K562 (cell line): ENCODE results near the gene CUTA. TPM values are rescaled to one million over a fixed set of nuclear protein-coding genes. Genes with fewer than 3 reads are reported as not detected.

Experiments used
- ARID1B ChIP-seq: fragments of 450-650 bp; IDR thresholded peaks from 2 replicates; pipeline ENCODE4 v1.6.1; 2016; ENCODE audit warnings: antibody characterized with exemption, mild to moderate bottlenecking, inconsistent platforms
- BHLHE40 ChIP-seq: IDR thresholded peaks from 2 replicates; pipeline ENCODE4 v1.6.1; 2011; ENCODE audit warnings: low read length, improper control_type of control experiment
- CREB3 ChIP-seq: fragments of 450-650 bp; conservative IDR thresholded peaks from 2 replicates; pipeline ENCODE4 v1.6.1; 2016; ENCODE audit warnings: missing genetic modification characterization, low read depth, mild to moderate bottlenecking, missing compliant biosample characterization, moderate library complexity
- ETS1 ChIP-seq: conservative IDR thresholded peaks from 2 replicates; pipeline ENCODE4 v1.6.1; 2011; ENCODE audit warnings: low read depth, mild to moderate bottlenecking, low read length; ENCODE audit not compliant: control insufficient read depth
- KAT2B ChIP-seq: IDR thresholded peaks from one replicate; pipeline ENCODE4 v1.6.1; 2012; ENCODE audit warnings: low read depth, mild to moderate bottlenecking, control low read depth, inconsistent platforms, low read length, moderate library complexity
- LARP7 ChIP-seq: fragments of 450-650 bp; IDR thresholded peaks from 2 replicates; pipeline ENCODE4 v1.6.1; 2016
- NCOA1 ChIP-seq: fragments of 450-650 bp; IDR thresholded peaks from 2 replicates; pipeline ENCODE4 v1.6.1; 2016; ENCODE audit warnings: low read depth
- NFE2 ChIP-seq: IDR thresholded peaks from 2 replicates; pipeline ENCODE4 v1.6.1; 2014; ENCODE audit warnings: antibody characterized with exemption, low read depth
- RB1 ChIP-seq: fragments of 450-650 bp; IDR thresholded peaks from 2 replicates; pipeline ENCODE4 v1.6.1; 2017; ENCODE audit warnings: low read depth, mild to moderate bottlenecking
- TEAD1 ChIP-seq, 2 experiments: fragments of 450-650 bp in 1 of 2; sonication (generic) in 1 of 2; formaldehyde crosslinking; IDR thresholded peaks; 2 replicates each; pipeline versions ENCODE4 v1.4.0 to v1.8.0; 2020 to 2022; ENCODE audit warnings: mild to moderate bottlenecking in 2 of 2, missing genetic modification reagents in 1 of 2
- ZNF507 ChIP-seq: conservative IDR thresholded peaks from 2 replicates; pipeline ENCODE4 v1.6.1; 2017; ENCODE audit warnings: missing genetic modification characterization, missing compliant biosample characterization
- ZNF561 ChIP-seq: fragments of 450-650 bp; formaldehyde crosslinking; conservative IDR thresholded peaks from 2 replicates; pipeline ENCODE4 v1.4.0; 2020; ENCODE audit warnings: mild to moderate bottlenecking, moderate library complexity
- ZNF77 ChIP-seq: fragments of 250-450 bp; sonication (Bioruptor Pico); IDR thresholded peaks from 2 replicates; pipeline ENCODE4 v1.5.0; 2020
- ZSCAN32 ChIP-seq: fragments of 450-650 bp; formaldehyde crosslinking; IDR thresholded peaks from 2 replicates; pipeline ENCODE4 v1.4.0; 2020; ENCODE audit warnings: mild to moderate bottlenecking, moderate library complexity
- polyA plus RNA-seq, 8 experiments: library from polyadenylated mRNA; depleted of rRNA in 4 of 8; stranded (reverse) in 5 of 8; unstranded in 3 of 8; fragments of >200 nt; fragmentation: Nextera tagmentation in 2 of 8; fragmentation: Illumina TruSeq in 1 of 8; extraction: Ambion mirVana in 2 of 8; extraction: Trizol in 1 of 8; gene quantifications; 2 replicates each; pipeline versions ENCODE4 v1.2.1 to v1.2.3, GENCODE V29; 2011 to 2014; ENCODE audit warnings: inconsistent platforms in 1 of 8, missing spikeins in 1 of 8
- total RNA-seq, 7 experiments: library from RNA; depleted of rRNA in 6 of 7; stranded (reverse); fragments of >200 nt in 6 of 7; fragmentation: Illumina TruSeq in 2 of 7; extraction: Trizol in 2 of 7; gene quantifications; 2 replicates each; pipeline versions ENCODE4 v1.2.1 to v1.2.3, GENCODE V29; 2011 to 2021; ENCODE audit warnings: low replicate concordance in 1 of 7
- TF ChIP-seq, protein P1 (sequence below): fragments of 450-650 bp; IDR thresholded peaks from 2 replicates; pipeline ENCODE4 v1.6.1; 2016; ENCODE audit warnings: mild to moderate bottlenecking, moderate library complexity

CUTA gene
- total and polyA plus RNA-seq, 9 of the 15 experiments (the other 6 are each of a cell fraction or from before 2014, with no cell fraction given) = 166 to 682 (median 310) TPM

DNA sequence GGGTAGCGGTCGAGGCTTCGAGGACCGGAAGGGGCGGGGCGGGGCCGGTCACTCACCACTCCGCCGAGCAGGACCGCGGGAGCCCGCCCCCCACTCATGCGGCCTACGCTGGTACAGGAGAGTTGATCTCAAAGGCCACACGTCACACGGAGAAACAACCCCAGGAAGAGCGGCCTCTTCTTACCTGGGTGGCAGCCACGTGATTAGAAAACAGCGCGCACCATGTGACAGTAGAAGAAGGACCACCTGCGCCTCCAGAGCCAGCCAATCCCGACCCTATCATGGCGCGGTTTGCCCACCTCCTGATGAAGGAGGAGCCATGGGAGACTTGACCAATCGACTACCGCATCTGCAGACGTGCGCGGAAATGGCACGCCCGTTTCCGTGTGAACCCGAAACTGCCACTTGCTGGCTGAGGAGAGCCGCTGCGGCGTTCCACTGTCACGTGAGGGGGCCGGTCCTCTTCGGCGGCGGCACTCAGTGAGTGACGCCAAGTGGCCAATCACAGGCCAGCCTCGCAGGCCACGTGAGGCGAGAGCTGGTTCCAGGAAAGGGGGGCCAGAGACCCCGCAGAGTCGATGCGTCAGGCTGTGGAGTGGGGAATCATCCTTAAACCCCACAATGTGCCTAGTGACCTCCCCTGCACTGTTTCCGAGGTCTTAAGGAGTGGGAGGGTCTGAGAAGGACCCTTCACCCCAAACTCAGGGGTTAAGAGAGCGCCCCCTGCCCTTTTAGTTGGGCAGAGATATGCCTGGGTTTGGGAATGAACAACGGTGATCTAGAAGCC lies at the start of gene CUTA (continued):
- TF ChIP-seq, protein P1, sequence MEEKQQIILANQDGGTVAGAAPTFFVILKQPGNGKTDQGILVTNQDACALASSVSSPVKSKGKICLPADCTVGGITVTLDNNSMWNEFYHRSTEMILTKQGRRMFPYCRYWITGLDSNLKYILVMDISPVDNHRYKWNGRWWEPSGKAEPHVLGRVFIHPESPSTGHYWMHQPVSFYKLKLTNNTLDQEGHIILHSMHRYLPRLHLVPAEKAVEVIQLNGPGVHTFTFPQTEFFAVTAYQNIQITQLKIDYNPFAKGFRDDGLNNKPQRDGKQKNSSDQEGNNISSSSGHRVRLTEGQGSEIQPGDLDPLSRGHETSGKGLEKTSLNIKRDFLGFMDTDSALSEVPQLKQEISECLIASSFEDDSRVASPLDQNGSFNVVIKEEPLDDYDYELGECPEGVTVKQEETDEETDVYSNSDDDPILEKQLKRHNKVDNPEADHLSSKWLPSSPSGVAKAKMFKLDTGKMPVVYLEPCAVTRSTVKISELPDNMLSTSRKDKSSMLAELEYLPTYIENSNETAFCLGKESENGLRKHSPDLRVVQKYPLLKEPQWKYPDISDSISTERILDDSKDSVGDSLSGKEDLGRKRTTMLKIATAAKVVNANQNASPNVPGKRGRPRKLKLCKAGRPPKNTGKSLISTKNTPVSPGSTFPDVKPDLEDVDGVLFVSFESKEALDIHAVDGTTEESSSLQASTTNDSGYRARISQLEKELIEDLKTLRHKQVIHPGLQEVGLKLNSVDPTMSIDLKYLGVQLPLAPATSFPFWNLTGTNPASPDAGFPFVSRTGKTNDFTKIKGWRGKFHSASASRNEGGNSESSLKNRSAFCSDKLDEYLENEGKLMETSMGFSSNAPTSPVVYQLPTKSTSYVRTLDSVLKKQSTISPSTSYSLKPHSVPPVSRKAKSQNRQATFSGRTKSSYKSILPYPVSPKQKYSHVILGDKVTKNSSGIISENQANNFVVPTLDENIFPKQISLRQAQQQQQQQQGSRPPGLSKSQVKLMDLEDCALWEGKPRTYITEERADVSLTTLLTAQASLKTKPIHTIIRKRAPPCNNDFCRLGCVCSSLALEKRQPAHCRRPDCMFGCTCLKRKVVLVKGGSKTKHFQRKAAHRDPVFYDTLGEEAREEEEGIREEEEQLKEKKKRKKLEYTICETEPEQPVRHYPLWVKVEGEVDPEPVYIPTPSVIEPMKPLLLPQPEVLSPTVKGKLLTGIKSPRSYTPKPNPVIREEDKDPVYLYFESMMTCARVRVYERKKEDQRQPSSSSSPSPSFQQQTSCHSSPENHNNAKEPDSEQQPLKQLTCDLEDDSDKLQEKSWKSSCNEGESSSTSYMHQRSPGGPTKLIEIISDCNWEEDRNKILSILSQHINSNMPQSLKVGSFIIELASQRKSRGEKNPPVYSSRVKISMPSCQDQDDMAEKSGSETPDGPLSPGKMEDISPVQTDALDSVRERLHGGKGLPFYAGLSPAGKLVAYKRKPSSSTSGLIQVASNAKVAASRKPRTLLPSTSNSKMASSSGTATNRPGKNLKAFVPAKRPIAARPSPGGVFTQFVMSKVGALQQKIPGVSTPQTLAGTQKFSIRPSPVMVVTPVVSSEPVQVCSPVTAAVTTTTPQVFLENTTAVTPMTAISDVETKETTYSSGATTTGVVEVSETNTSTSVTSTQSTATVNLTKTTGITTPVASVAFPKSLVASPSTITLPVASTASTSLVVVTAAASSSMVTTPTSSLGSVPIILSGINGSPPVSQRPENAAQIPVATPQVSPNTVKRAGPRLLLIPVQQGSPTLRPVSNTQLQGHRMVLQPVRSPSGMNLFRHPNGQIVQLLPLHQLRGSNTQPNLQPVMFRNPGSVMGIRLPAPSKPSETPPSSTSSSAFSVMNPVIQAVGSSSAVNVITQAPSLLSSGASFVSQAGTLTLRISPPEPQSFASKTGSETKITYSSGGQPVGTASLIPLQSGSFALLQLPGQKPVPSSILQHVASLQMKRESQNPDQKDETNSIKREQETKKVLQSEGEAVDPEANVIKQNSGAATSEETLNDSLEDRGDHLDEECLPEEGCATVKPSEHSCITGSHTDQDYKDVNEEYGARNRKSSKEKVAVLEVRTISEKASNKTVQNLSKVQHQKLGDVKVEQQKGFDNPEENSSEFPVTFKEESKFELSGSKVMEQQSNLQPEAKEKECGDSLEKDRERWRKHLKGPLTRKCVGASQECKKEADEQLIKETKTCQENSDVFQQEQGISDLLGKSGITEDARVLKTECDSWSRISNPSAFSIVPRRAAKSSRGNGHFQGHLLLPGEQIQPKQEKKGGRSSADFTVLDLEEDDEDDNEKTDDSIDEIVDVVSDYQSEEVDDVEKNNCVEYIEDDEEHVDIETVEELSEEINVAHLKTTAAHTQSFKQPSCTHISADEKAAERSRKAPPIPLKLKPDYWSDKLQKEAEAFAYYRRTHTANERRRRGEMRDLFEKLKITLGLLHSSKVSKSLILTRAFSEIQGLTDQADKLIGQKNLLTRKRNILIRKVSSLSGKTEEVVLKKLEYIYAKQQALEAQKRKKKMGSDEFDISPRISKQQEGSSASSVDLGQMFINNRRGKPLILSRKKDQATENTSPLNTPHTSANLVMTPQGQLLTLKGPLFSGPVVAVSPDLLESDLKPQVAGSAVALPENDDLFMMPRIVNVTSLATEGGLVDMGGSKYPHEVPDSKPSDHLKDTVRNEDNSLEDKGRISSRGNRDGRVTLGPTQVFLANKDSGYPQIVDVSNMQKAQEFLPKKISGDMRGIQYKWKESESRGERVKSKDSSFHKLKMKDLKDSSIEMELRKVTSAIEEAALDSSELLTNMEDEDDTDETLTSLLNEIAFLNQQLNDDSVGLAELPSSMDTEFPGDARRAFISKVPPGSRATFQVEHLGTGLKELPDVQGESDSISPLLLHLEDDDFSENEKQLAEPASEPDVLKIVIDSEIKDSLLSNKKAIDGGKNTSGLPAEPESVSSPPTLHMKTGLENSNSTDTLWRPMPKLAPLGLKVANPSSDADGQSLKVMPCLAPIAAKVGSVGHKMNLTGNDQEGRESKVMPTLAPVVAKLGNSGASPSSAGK = peak; percentile 98
- TF ChIP-seq ARID1B (peak; percentile 54), TEAD1 (CRISPR knock-in tag; IDR thresholded peaks at IDR 0.05) (no peak), ZNF561 (no peak), RB1 (peak; percentile 71; the same call in 1 of the 2 replicates), LARP7 (no peak), BHLHE40 (peak; percentile 100), KAT2B (no peak), ZSCAN32 (CRISPR knock-in tag) (no peak), CREB3 (tag) (no peak; the same call in 1 of the 2 replicates), ETS1 (no peak), NCOA1 (no peak), ZNF507 (tag) (no peak), ZNF77 (CRISPR knock-in tag) (no peak), NFE2 (no peak; the same call in 1 of the 2 replicates)
